ENCODE data around the gene ALG8. TPM values are rescaled to one million over a fixed set of nuclear protein-coding genes. Genes with fewer than 3 reads are reported as not detected.

ALG8 gene
- total RNA-seq, 2 donors from 2014 or later = 25.4 to 30.3 TPM

GRCh38 chr11:78054971-78055370 is 84.5 kb downstream of the ALG8 start:
- intact Hi-C loops (cut with DNase I) = no loop called here
- no peaks in the 10 kb centered on the region for H3K36me3 ChIP-seq (replicated peaks in 1 of 2; ENCODE audit: insufficient read depth in 1 of 2, low read depth in 2 of 2)
- TF ChIP-seq POLR2A (IDR thresholded peaks at IDR 0.05) = no peak
- no peak for TF ChIP-seq CTCF (IDR thresholded peaks at IDR 0.05)
- H3K9me3 ChIP-seq = no peaks in the 10 kb centered on the region
- H3K27ac ChIP-seq = no peak overlapping the region
- no peaks in the 10 kb centered on the region for H3K4me1 ChIP-seq
- ATAC-seq (no peak), DNase-seq (no peak)
- 78 to 92% methylated on average over 4 of the region's 4 CpGs for WGBS, 2 donors
- no peaks in the 10 kb centered on the region for H3K27me3 ChIP-seq
- H3K4me3 ChIP-seq = no peak overlapping the region

- no peak overlapping the region for H3K27ac ChIP-seq
- no peaks in the 10 kb centered on the region for H3K9me3 ChIP-seq
- 81 to 93% methylated on average over 6 of the region's 6 CpGs for WGBS, 2 donors
- no peak for ATAC-seq
- DNase-seq = no peak
- intact Hi-C loops (cut with DNase I) = no loop called here
- H3K36me3 ChIP-seq (replicated peaks in 1 of 2; ENCODE audit: insufficient read depth in 1 of 2, low read depth in 2 of 2) = no peaks in the 10 kb centered on the region
- peaks cover 3% of the 10 kb centered on the region for H3K4me1 ChIP-seq
- no peaks in the 10 kb centered on the region for H3K27me3 ChIP-seq
- TF ChIP-seq POLR2A (IDR thresholded peaks at IDR 0.05) (no peak), CTCF (IDR thresholded peaks at IDR 0.05) (no peak)
- no peak overlapping the region for H3K4me3 ChIP-seq
These were observed 88.2 kb downstream of the ALG8 start for GRCh38 chr11:78050964-78051831.

Small RNA genes within 50 kb of the gene (small RNA-seq; reads per million reads assigned to genes)
- gene RNU6-126P = not detected

Other genes starting within 250 kb of the ALG8 start
- gene INTS4, start 145.0 kb downstream of the ALG8 start, total RNA-seq = 10 to 100 TPM; 22.7 to 30.9 TPM
- 10 to 100 TPM in 1 of 2 donors, 1 to 10 TPM in 1; 7.6 to 12.2 TPM for gene KCTD14, start 116.3 kb downstream of the ALG8 start, total RNA-seq
- 1 to 10 TPM in 1 of 2 donors, not detected in 1; 6.6 TPM for gene THRSP, start 75.8 kb downstream of the ALG8 start, total RNA-seq
- 10 to 100 TPM; 53.7 to 62.0 TPM for gene NDUFC2, start 59.8 kb downstream of the ALG8 start, total RNA-seq
- gene KCTD21, start 49.0 kb upstream of the ALG8 start, total RNA-seq = 1 to 10 TPM; 4.6 to 5.4 TPM
- gene USP35, start 49.3 kb upstream of the ALG8 start, total RNA-seq = 10 to 100 TPM in 1 of 2 donors, 1 to 10 TPM in 1; 8.6 to 11.2 TPM

Measured in body of pancreas (tissue), 4 donors.